EH (cell line): ENCODE data around the gene SLC17A8.
"Not testable (repeated sequence)": the region's sequence is repeated elsewhere in the genome, so short reads cannot be mapped to it uniquely, and the experiment has no call there.

Source experiments
- DNase-seq: peaks from one replicate; pipeline ENCODE4 v3.0.0-alpha.2; 2015; ENCODE audit warnings: low read depth

SLC17A8 gene

DNA sequence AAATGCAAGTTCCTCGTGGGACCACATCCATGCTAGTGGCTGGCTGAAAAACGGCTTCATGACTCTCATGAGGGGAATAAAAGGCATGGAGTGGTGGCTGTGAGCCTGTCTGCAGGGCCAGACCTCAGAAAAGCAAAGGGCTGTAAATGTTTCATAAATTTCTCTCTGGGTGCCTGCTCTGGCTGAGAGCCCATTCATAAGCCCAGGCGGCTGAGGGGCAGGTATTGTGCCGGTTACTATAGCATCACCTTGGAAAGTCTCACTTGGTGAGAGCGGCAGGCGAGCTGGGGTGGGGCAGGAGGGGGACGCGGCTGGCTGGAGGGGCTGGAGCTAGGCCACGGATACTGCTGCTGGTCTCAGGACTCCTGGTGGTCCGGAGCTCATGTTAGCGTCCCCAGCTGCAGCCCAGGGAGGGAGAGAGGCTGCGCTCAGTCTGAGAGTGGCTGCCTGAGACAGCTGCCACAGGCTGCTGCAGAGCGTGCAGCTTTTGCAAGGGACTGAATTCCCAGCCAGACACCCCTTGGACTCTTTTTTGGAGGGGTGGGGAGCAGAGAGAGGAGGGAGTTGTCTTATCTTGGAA is at the start of gene SLC17A8:
TSS of gene SLC17A8 (plus strand) at position 431 of the 580 bp plus-strand sequence. CDS start 318 bp downstream, outside the sequence.
- no peak for DNase-seq

DNA sequence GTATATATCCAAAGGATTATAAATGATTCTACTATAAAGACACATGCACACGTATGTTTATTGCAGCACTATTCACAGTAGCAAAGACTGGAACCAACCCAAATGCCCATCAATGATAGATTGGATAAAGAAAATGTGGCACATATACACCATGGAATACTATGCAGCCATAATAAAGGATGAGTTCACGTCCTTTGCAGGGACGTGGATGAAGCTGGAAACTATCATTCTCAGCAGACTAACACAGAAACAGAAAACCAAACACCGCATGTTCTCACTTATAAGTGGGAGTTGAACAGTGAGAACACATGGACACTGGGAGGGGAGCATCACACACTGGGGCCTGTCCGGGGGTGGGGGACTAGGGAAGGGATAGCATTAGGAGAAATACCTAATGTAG is 48.7 kb upstream of the SLC17A8 start:
- DNase-seq, result not testable (repeated sequence)

DNA sequence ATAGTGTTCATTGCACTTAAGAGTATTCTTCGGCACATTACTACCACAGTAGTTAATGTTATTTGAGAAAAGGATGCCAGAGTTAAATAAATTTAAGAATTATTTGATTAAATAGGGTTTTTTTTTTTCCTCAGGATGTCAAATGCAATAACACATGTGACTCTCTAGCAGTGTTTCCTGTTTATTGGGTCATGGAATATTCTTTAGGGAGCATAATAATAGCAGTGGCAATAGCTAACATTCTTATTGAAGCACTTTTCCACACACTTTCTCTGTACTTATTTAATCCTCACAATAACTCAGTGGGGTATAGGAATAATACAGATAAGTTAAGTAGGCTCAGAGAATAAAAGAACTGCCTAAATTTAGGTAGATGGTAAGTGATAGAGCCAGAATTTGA is 45.6 kb upstream of the SLC17A8 start:
- no peak for DNase-seq

DNA sequence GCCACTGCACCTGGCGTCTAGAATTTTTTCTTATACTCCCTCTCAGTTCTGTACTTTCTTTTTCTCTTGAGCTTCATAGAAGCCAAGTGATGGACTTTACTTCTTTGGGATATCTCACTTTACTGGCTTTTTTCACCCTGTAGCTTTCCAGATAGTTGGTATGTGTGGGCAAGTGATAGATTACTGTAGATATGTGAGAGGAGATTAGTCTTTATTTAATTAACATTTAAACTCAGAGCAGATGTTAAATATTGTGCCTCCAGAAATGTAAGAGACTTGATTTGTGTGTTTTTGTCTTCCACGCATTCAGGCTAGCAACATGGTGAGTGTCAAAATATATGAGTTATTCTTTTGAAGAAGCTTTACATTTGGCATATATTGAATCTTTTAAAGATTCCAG is 39.5 kb upstream of the SLC17A8 start:
- DNase-seq, result no peak

DNA sequence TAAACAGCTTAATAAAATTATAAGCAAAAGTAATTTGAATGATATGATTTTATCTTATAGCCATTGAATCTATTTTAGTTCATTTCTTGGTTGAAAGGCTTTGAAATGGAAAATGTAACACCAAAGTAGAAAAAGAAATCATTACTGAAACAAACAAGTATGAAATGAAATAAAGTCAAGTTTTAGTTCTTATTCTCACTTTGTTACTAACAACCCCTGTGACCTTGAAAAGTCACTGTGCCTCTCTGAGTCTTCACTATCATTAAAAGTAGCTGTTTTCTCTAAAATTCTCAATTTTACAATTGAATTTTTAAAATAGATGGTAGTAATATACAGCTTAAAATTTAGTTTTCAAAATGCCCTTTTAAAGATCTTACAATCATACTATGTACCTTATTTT is 32.4 kb upstream of the SLC17A8 start:
- DNase-seq, result no peak

DNA sequence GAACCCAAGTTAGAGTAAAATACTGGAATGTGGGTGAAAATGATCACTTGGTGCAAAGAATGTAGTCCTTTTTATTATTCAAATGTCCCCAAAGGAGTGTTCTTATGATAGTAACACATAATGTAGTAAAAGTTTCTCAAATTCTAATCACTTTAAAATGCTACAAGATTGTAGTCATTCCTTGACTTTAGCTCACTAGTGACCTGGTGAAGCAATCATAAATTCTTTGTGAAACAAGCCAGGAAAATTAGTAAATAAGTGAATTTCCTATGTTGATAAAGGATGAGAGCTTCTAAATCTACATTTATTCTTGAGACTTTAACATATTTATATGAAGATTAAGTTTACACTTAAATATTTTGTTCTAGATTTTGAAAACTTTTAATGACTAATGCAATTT is 30.7 kb upstream of the SLC17A8 start:
- DNase-seq, result no peak

DNA sequence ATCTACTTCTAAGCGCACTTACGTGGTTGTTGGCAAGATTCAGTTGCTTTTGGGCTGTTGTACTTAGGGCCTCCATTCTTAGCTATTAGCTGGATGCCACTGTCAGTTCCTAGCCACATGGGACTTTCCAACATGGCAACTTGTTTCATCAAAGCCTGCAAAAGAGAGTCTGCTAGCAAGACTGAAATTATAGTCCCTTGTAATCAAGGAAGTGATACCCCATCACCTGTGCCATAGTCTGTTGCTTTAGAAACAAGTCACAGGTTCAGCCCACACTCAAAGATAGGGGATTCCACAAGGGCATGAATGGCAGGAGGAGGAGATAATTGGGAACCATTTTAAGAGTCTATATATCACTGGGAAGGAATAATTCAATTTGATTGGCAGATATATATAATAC is 27.1 kb upstream of the SLC17A8 start:
- DNase-seq, result no peak

DNA sequence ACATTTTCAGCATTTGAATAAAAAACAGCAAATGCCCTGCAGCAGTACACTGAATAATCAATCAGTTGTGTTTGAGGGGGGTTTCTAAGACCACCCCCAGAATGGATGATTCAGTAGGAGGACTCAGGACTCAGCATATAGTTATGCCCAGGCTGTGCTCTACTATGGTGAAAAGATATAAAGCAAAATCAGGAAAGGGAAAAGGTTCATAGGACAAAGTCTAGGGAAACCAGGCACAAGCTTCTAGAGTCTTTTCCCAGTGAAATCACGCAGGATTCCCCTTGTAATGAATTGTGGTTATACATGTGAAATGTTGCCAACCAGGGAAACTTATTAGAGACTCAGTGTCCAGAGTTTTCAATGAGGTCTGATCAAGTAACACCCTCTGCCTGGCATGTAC is 25.0 kb upstream of the SLC17A8 start:
- DNase-seq, result no peak

DNA sequence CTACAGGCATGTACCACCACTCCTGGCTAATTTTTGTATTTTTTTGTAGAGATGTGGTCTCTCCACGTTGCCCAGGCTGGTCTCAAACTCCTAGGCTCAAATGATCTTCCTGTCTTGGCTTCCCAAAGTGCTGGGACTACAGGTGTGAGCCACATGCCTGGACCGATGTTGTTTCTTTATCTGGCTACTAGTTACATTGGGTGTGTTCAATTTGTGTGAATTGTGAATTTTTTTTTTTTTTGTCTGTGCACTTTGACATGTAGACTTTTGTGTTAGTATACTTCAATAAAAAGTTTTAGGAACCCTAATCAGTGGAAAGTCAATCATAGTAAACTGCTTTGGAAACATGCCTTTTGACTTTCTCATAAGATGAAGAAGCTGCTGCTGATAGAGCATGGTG is 24.0 kb upstream of the SLC17A8 start:
- no peak for DNase-seq

DNA sequence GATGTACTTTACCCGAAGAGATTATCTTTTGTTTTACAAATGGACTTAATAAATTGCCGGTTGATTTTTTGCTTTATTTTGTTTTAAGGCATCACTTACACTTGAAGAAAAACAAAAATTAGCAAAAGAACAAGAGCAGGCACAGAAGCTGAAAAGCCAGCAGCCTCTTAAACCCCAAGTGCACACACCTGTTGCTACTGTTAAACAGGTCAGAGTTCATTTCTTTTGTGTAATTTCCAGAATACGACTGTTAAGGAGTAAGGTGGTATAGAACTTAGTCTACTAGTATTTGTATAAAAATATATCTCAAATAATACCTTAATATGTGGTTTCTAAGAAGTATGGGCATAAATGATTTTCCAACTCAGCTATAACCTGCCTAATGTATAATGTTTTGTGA is 19.6 kb upstream of the SLC17A8 start:
- no peak for DNase-seq

DNA sequence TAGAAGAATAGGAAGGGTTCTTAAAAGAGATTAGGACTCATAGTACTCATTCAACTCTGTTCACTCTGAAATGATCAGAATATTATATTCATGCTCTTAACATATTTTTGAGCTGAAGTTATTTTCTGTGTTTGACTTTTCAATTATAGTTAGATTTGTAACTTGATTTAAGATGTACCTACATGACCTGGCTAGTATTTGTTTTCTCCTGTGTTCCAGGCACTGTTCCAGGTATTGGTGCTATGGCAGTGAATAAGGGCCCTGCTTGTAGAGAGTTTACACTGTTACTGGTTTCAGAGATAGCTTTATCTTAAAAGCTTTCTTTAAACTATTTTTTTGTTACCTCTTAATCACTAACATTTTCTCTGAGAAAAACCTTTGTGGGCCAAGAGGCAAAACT is 19.1 kb upstream of the SLC17A8 start:
- DNase-seq, result no peak

DNA sequence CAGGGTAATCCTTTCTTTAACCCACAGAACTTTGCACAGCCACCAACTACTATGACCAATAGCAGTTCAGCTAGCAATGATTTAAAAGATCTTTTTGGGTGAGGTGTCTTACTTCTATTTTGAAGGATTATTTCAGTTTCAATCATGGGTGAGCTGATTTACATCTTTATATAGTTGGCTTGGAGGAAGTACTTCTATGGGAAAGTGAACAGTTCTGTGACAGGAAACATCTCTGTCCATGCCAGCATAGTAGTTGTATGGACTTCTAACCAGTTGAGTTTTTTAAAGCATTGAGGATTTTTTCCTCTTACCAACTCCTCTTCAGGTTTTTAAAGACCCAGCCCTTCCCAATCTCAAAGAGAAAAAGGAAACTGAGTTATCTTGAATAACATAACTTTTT is 17.8 kb upstream of the SLC17A8 start:
- no peak for DNase-seq

DNA sequence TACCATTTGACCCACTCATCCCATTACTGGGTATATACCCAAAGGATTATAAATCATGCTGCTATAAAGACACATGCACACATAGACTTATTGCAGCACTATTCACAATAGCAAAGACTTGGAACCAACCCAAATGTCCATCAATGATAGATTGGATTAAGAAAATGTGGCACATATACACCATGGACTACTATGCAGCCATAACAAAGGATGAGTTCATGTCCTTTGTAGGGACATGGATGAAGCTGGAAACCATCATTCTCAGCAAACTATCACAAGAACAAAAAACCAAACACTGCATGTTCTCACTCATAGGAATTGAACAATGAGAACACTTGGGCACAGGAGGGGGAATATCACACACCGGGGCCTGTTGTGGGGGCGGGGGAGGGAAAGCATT is 14.0 kb upstream of the SLC17A8 start:
- DNase-seq, result not testable (repeated sequence)

DNA sequence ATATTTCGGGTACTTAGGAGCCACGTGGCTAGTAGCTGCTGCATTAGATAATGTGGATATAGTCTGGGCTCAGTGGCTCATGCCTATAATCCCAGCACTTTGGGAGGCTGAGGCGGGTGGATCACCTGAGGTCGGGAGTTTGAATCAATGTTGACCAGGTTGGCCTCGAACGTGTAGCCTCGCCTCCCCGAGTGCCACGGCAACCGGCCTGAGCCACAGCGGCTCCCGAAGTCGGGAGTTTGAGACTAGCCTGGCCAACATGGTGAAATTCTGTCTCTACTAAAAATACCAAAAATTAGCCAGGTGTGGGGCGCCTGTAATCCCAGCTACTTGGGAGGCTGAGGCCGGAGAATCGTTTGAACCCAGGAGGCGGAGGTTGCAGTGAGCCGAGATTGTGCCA is 12.5 kb upstream of the SLC17A8 start:
- not testable (repeated sequence) for DNase-seq

DNA sequence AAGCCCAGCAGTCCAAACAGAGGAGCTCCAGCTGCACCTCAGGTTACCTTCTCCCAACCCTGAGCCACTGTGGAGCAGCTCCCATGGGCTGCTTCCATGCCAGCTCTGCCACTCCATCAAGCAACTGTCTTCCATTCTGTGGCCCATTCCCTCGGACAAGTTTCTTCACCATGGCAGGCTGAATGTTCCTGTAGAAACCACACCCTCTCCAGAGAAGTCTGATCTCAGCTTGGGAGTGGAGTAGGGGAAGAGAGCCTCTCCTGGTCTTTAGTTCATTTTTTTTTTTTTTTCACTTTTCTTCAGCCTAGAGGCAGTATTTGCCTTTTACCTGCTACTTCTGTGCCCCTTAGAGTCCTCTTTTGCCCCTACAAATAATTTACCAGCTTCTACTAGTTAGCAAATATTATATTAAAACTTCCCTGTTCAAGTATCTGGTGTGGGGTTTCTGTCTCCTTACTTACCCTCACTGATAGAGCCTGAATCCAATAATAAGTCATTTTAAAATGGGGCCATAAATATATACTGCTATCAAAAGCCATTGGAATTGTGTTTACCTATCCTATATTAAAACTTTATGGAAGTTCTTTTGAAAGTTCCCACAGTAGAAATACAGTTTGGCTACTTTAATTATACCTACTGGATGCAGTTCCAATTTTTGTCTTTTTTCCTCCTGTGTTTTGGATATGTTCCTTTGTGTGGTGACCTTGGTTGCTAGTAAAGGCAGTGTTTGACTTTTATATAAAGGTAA is 11.7 kb upstream of the SLC17A8 start:
- no peak for DNase-seq

DNA sequence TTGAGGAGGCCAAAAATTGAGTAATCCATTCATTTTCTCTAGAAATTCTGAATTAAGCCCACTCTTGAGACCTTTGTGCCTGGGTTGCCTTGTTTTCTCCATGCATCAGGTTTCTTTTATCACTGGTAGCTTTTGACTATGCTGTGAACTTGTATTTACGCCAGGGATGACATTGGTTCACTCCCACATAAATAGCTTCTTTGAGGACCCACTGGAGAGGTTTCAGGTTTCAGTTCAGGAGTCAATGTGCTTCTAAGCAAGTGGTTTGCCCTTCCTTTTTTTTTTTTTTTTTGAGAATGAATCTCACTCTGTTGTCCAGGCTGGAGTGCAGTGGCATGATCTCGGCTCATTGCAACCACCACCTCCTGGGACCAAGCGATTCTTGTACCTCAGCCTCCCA is 10.2 kb upstream of the SLC17A8 start:
- peak; percentile 21 for DNase-seq

DNA sequence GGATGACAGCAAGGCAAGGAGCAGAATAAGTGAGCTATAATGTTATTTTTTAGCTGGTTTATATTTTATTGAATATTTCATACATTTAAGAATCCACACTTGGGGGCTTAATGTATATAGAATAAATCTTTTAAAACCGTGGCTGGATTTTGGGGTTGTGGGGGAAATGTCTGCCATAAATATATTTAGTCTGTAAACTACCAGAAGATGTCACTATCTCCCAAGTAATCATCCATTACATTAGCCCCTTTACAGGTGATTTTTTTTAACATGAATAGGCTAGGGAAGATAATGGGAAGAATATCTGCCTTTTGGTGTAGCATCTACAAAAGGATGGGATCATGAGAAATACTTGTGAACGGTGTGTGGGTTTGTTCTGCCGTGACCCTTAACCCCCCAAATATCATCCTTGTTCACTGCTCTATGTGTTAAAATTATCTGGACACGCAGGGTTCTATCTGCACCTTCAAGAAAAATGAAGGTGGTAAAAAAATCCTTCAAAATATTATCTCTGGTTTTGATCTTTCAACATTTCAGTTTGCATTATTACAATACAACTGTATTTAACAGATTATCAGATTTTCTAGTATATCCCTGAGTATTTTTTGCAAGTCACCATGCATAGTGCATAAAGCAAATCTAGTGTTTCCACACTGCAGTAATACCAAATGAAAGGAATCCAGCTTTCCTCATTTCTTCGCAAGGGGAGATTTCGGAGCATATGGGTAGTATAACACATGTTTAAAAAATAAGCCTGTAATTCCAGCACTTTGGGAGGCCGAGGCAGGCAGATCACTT is 8.0 kb upstream of the SLC17A8 start:
- peak; percentile 40 for DNase-seq

DNA sequence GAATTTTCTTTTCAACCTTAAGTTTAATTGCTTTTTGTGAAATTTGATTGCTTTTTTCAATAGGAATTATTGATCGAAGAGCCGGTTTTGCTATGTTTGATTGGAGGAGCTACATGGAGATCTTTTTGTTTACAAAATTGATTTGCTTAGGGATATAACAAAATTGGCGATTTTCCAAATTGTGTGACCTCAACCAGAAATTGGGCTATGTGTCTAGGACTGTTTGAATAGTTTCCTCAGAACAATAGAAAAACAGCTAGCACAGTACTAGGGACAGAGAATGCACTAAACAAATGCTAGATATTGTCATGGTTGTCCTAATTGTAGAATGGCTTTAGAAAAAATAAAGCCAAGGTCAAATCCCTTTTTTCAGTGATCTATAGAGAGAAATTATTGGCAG is 2.4 kb downstream of the SLC17A8 start:
- no peak for DNase-seq

DNA sequence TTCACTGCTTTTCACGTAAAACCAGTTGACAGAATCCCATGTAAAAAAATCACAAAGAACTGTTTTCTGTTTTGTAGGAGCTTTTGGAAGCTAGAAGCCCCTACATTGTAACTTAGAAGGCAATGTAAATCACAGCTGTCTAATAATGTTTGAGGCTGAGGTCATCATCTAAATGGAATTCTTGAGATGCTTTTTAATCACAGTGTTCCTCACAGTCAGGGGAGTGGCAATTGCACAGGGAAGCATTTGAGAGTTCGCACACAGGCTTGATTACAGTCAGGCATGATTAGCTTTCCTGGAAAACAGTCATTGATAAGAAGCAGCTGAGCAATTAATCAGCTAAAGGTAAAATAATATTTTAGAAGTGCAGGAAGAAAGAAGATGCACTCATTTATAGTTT is 2.9 kb downstream of the SLC17A8 start:
- DNase-seq, result peak; percentile 46

DNA sequence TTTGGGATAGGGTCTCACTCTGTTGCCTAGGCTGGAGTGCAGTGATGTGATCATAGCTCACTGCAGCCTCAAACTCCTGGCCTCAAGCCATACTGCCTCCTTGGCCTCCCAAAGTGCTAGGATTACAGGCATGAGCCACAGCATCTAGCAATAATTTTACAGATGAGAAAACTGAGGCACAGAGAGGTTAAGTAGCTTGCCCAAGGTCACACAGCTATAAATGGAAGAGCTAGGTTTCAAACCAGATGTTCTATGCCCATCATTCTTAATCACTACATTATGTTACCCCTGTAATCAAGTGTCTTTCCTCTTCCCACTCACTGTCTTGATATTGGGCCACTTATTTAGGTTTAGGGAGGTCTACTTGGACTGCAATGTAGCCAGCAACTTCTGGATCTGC is 3.6 kb downstream of the SLC17A8 start:
- no peak for DNase-seq

DNA sequence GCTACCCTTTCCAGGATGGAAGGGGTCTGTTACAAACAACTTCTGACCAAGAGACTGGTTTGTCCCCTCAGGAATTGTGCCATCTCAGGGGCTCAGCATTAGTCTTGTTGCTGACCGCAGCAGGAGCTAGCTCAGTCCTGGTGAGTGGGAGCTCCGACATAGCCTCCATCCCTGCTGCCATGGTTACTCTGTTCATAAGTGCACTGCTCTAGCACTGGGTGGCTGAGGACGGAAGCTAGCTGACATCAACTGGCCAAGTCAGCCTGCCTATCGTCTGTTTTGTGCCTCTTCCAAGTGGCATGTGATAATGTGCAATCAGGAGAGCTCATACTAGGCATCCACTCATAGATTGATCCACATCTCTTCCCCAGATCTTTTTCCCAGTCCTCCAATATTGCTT is 7.5 kb downstream of the SLC17A8 start:
- no peak for DNase-seq

DNA sequence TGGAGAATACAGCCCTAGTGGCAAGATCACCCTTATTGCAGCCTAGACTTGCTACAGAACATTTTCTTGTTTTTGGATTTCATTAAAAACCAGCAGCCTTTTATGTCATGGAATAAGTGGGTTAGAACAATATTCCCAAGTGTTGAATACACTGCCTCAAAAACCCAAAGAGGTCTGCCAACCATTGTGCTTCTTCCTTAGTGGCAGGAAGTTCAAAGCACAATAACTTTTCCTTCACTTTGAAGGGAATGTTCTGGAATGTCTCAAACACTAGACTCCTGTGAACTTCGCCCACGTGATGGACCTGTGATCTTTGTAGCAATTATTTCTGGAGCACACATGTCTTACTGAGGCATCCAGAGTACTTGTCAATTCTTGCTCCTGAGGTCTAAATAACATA is 8.5 kb downstream of the SLC17A8 start:
- no peak for DNase-seq

DNA sequence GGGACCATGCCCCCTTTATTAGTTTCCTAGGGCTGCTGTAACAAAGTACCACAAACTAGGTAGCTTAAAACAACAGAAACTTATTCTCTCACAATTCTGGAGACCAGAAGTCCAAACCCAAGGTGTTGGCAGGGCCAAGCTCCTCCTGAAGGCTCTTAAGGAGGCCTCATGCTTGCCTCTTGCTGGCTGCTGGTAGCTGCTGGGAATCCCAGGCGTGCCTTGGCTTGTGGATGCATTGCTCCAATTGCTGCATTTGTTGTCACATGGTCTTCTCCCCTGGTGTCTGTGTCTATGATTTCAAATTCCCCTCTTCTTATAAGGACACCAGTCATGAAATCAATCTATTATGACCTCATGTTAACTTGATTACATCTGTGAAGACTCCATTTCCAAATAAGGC is 11.2 kb downstream of the SLC17A8 start:
- DNase-seq, result no peak
